Upper lobe of left lung (tissue), 6 donors: ENCODE results near the gene ECHDC3. TPM values are rescaled to one million over a fixed set of nuclear protein-coding genes. Genes with fewer than 3 reads are reported as not detected.

Experiments
- ATAC-seq, 2 donors: fragments of 200-7000 bp; cut with Tn5 transposase; one replicate each; pipeline ENCODE4 v1.9.1; 2022; ENCODE audit warnings: mild to moderate bottlenecking in 2 of 2, moderate library complexity in 2 of 2; ENCODE audit not compliant: low FRiP score in 2 of 2
- DNase-seq, 2 donors: peaks; one replicate each; pipeline ENCODE4 v3.0.0-alpha.2; 2019 to 2020
- H3K27ac ChIP-seq, 4 donors: fragments of 200-600 bp; sonication (generic); one replicate each; pipeline ENCODE4 v1.5.1; 2016 to 2019
- H3K27me3 ChIP-seq, 4 donors: fragments of 200-600 bp; sonication (generic); one replicate each; pipeline ENCODE4 v1.5.1; 2017 to 2019
- H3K36me3 ChIP-seq, 4 donors: fragments of 200-600 bp; sonication (generic); one replicate each; pipeline ENCODE4 v1.5.1; 2016 to 2019
- H3K4me1 ChIP-seq, 4 donors: fragments of 200-600 bp; sonication (generic); one replicate each; pipeline ENCODE4 v1.5.1; 2018 to 2019
- H3K4me3 ChIP-seq, 4 donors: fragments of 200-600 bp; sonication (generic); one replicate each; pipeline ENCODE4 v1.5.1; 2017 to 2019; ENCODE audit warnings: mild to moderate bottlenecking in 2 of 4, moderate library complexity in 1 of 4
- H3K9me3 ChIP-seq, 4 donors: fragments of 200-600 bp; sonication (generic); one replicate each; pipeline ENCODE4 v1.5.1; 2018 to 2019
- EP300 ChIP-seq, 4 donors: sonication (generic); formaldehyde crosslinking; IDR thresholded peaks; one replicate each; pipeline ENCODE4 v1.5.1; 2017; ENCODE audit warnings: antibody characterized with exemption in 4 of 4, control low read depth in 2 of 4
- POLR2A ChIP-seq, 4 donors: fragments of 450-650 bp; IDR thresholded peaks; one replicate each; pipeline ENCODE4 v1.5.1; 2016 to 2017; ENCODE audit warnings: antibody characterized with exemption in 4 of 4, mild to moderate bottlenecking in 2 of 4
- POLR2AphosphoS5 ChIP-seq, 2 donors: sonication (generic); formaldehyde crosslinking; IDR thresholded peaks; one replicate each; pipeline ENCODE4 v1.5.1; 2017; ENCODE audit warnings: antibody characterized with exemption in 2 of 2
- WGBS, 2 donors: methylation state at CpG; one replicate each; pipeline ENCODE4 v1.1.5; 2017 to 2018; 5-methylcytosine and 5-hydroxymethylcytosine counted together
- total RNA-seq, 6 donors: library from RNA; depleted of rRNA in 4 of 6; stranded (reverse); fragments of >200 nt in 4 of 6; gene quantifications; one replicate each; pipeline versions ENCODE4 v1.1.0 to v1.2.1, GENCODE V29; 2016 to 2021
- TF ChIP-seq, protein P1 (sequence below), 6 experiments: fragments of 450-650 bp in 4 of 6; fragments of 200-600 bp in 2 of 6; sonication (generic) in 2 of 6; IDR thresholded peaks; one replicate each; pipeline ENCODE4 v1.5.1; 2016 to 2019; ENCODE audit warnings: antibody characterized with exemption in 6 of 6
- donor health status: DM: no; HTN: no; CAD: no; lungs with moderate emphysema.
- donor health status: DM: no; HTN: yes; CAD: no; lungs with severe emphysema.

ECHDC3 gene
- total RNA-seq, 6 donors from 2014 or later, result 32.0 to 98.0 (median 61.2) TPM

DNA sequence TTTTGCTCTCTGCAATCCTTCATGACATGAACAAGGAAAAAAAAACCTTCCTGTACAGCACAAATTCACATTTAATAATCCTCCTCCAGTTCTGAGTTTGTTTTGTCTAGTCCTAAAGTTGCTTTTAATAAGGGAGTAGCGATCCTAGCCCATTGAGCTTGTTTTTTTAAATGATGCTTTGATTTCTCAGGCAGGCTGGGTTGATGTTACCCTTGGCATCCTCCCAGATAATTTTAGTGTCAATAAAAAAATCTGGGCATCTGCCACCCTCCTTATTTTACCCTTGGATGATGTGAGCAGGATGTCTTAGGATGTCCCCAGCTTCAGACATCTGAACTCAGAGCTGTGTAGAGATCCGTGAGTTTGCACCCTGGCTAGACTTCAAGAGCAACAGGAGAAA is 47.1 kb downstream of the ECHDC3 start:
- DNase-seq (no peak), ATAC-seq (no peak)
- no peaks in the 10 kb centered on the region for H3K4me1 ChIP-seq
- no peaks in the 10 kb centered on the region for H3K36me3 ChIP-seq
- H3K9me3 ChIP-seq, result no peaks in the 10 kb centered on the region
- H3K4me3 ChIP-seq, result no peak overlapping the region
- 82 to 85% methylated on average over 2 of the region's 2 CpGs for WGBS, 2 donors
- TF ChIP-seq EP300 (IDR thresholded peaks at IDR 0.05) (no peak), POLR2AphosphoS5 (IDR thresholded peaks at IDR 0.05) (no peak), POLR2A (IDR thresholded peaks at IDR 0.05) (no peak)
- TF ChIP-seq, protein P1, sequence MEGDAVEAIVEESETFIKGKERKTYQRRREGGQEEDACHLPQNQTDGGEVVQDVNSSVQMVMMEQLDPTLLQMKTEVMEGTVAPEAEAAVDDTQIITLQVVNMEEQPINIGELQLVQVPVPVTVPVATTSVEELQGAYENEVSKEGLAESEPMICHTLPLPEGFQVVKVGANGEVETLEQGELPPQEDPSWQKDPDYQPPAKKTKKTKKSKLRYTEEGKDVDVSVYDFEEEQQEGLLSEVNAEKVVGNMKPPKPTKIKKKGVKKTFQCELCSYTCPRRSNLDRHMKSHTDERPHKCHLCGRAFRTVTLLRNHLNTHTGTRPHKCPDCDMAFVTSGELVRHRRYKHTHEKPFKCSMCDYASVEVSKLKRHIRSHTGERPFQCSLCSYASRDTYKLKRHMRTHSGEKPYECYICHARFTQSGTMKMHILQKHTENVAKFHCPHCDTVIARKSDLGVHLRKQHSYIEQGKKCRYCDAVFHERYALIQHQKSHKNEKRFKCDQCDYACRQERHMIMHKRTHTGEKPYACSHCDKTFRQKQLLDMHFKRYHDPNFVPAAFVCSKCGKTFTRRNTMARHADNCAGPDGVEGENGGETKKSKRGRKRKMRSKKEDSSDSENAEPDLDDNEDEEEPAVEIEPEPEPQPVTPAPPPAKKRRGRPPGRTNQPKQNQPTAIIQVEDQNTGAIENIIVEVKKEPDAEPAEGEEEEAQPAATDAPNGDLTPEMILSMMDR (IDR thresholded peaks at IDR 0.05), result no peak
- no peaks in the 10 kb centered on the region for H3K27me3 ChIP-seq
- H3K27ac ChIP-seq, result no peak overlapping the region

- ATAC-seq, result no peak
- no peak for TF ChIP-seq POLR2AphosphoS5 (IDR thresholded peaks at IDR 0.05)
- Histone ChIP-seq H3K27ac (no peak overlapping the region), H3K4me3 (no peak overlapping the region), H3K36me3 (no peaks in the 10 kb centered on the region), H3K4me1 (no peaks in the 10 kb centered on the region), H3K27me3 (no peaks in the 10 kb centered on the region), H3K9me3 (no peaks in the 10 kb centered on the region)
- WGBS, 2 donors, result 86 to 91% methylated on average over 8 of the region's 8 CpGs
- DNase-seq, result peak in 1 of 2 donors; percentile 52
These were observed 47.8 kb downstream of the ECHDC3 start for GRCh38 chr10:11789956-11790355.

DNA sequence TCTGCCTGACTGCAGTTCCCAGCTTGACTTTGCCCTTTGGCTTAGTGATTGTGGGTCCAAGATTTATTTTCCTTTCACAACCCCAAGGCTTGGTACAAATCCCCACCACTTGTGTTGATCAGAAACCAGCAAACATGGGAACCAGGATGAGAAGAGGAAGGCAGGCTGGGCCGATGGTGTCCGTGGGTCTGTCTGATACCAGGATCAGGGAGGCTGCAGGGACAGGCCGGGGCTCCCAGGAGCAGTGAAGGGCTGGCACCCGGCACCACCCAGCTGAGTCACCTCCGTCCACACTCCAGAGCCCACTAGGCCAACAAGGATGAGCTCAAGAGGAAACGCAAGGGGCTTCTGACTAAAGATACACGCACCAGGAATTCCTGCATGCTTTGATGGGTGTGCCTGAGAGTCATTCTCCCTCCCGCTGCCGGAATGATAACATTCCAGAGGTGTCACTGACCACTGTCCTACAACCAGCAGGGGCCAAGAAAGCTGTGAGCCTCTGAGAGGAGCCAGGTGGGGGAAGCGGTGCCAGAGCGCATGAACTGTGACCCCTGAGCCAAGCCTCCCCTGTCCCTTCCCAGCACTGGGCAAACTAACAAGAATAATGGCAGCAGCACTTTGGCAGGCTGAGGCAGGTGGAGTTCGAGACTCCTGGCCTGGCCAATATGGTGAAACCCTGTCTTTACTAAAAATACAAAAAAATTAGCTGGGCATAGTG is 51.7 kb downstream of the ECHDC3 start:
- WGBS, 2 donors, result 89 to 90% methylated on average over 9 to 12 of the region's 12 CpGs
- no peak overlapping the region for H3K4me3 ChIP-seq
- ATAC-seq (peak in 1 of 2 donors; percentile 10), DNase-seq (peak in 1 of 2 donors; percentile 53)
- no peak for TF ChIP-seq EP300 (IDR thresholded peaks at IDR 0.05)
- H3K27me3 ChIP-seq, result no peaks in the 10 kb centered on the region
- no peaks in the 10 kb centered on the region for H3K36me3 ChIP-seq
- H3K27ac ChIP-seq, result no peak overlapping the region
- H3K4me1 ChIP-seq, result no peaks in the 10 kb centered on the region
- no peaks in the 10 kb centered on the region for H3K9me3 ChIP-seq

GRCh38 chr10:11794566-11794965 is 52.4 kb downstream of the ECHDC3 start:
- Histone ChIP-seq H3K27me3 (no peaks in the 10 kb centered on the region), H3K36me3 (no peaks in the 10 kb centered on the region), H3K4me1 (no peaks in the 10 kb centered on the region), H3K27ac (no peak overlapping the region), H3K9me3 (no peaks in the 10 kb centered on the region), H3K4me3 (no peak overlapping the region)
- 74 to 82% methylated on average over 5 of the region's 5 CpGs for WGBS, 2 donors
- DNase-seq (no peak), ATAC-seq (no peak)
- TF ChIP-seq, protein P1 (IDR thresholded peaks at IDR 0.05), result no peak
- no peak for TF ChIP-seq POLR2A (IDR thresholded peaks at IDR 0.05)

DNA sequence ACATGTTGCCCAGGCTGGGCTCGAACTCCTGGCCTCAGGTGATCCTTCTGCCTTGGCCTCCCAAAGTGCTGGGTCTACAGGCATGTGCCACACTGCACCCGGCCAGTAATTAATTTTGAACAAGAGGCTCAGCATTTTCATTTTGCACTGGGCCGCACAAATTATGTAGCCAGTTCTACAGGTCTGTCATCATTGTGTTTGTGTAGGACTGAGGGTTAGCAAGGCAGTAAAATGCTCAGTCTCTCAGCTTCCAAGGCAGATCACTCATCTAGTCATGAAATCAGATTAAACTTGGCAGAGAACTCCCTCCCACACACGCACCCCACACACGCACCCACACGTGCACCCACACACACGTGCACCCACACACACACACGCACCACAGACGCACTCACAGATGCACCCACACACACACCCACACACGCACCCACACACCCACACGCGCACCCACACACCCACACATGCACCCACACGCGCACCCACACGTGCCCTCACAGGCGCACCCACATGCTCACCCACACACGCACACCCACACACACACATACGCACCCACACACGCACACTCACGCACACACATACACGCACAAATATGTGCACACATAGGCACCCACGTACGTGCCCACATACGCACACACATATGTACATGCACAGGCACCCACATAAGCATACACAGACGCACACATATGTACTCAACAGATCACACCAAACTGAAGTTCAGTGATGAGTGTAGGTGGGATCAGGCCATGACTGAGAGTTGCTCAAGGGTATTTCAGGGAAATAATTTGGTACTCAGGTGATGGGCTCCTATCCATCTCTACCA is 53.1 kb downstream of the ECHDC3 start:
- TF ChIP-seq, protein P1 (IDR thresholded peaks at IDR 0.05), result no peak
- TF ChIP-seq EP300 (IDR thresholded peaks at IDR 0.05) (no peak), POLR2AphosphoS5 (IDR thresholded peaks at IDR 0.05) (no peak), POLR2A (IDR thresholded peaks at IDR 0.05) (no peak)
- Histone ChIP-seq H3K36me3 (no peaks in the 10 kb centered on the region), H3K27ac (no peak overlapping the region), H3K4me3 (no peak overlapping the region), H3K27me3 (no peaks in the 10 kb centered on the region), H3K9me3 (no peaks in the 10 kb centered on the region), H3K4me1 (no peaks in the 10 kb centered on the region)
- WGBS, 2 donors, result 92 to 97% methylated on average over 24 to 25 of the region's 25 CpGs
- DNase-seq, result peak in 1 of 2 donors; percentile 56
- peak in 1 of 2 donors; percentile 58 for ATAC-seq
